ENCODE results near the gene TNS1. TPM values are rescaled to one million over a fixed set of nuclear protein-coding genes. Genes with fewer than 3 reads are reported as not detected.

The TNS1 gene
- total RNA-seq, 4 donors from 2014 or later: 461 to 648 (median 565) TPM

DNA sequence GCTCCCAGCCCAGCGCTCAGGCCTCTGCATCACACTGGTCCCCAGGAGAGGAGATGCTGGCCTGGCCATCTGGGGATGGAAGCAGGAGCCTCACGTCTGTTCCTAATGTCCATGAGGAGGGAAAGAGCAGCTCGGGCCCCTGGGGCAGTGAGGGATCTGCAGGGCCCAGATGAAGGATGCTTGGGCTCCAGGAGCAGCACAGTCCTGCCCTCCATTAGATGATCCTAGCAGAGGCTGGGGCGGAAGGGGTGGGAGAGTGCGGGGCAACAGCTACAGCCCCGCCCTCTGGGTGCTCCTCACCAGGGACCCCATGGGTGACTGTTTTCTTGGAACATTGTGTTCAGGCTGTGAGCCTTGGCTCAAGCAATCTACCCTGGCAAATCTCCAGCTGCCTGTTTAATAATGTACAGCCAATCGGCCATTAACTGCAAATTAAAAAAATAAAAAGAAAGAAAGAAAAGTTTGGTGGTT is 49.7 kb downstream of the TNS1 start:
- H3K9me3 ChIP-seq: no peaks in the 10 kb centered on the region
- no peak overlapping the region for H3K4me3 ChIP-seq
- DNase-seq (ENCODE audit: low spot score in 2 of 2): peak; percentile 39 to 54
- WGBS, 2 donors: 24 to 33% methylated on average over 6 of the region's 7 CpGs
- peaks cover 4 to 86% (median 62%) of the 10 kb centered on the region in 4 donors for H3K4me1 ChIP-seq
- TF ChIP-seq CTCF (IDR thresholded peaks at IDR 0.05): no peak
- no peak for TF ChIP-seq POLR2A (IDR thresholded peaks at IDR 0.05)
- peak in 1 of 2 donors; percentile 84 for TF ChIP-seq EP300 (IDR thresholded peaks at IDR 0.05)
- peak overlapping the region; percentile 79 to 93 (median 86) for H3K27ac ChIP-seq
- H3K27me3 ChIP-seq: no peaks in the 10 kb centered on the region
- H3K36me3 ChIP-seq: no peaks in the 10 kb centered on the region

GRCh38 chr2:217952409-217952808 is 50.4 kb downstream of the TNS1 start:
- 92 to 97% methylated on average over 7 of the region's 7 CpGs for WGBS, 2 donors
- H3K27ac ChIP-seq: peak overlapping the region; percentile 79 to 93 (median 86)
- DNase-seq (ENCODE audit: low spot score in 2 of 2): peak in 1 of 2 donors; percentile 8
- no peaks in the 10 kb centered on the region for H3K36me3 ChIP-seq
- TF ChIP-seq CTCF (IDR thresholded peaks at IDR 0.05) (no peak), POLR2A (IDR thresholded peaks at IDR 0.05) (no peak), EP300 (IDR thresholded peaks at IDR 0.05) (no peak)
- no peaks in the 10 kb centered on the region for H3K9me3 ChIP-seq
- H3K4me1 ChIP-seq: peaks cover 4 to 92% (median 63%) of the 10 kb centered on the region in 4 donors
- no peaks in the 10 kb centered on the region for H3K27me3 ChIP-seq
- no peak overlapping the region for H3K4me3 ChIP-seq

GRCh38 chr2:217951521-217952247 is 51.1 kb downstream of the TNS1 start:
- Histone ChIP-seq H3K9me3 (no peaks in the 10 kb centered on the region), H3K27me3 (no peaks in the 10 kb centered on the region), H3K4me1 (peaks cover 4 to 96% (median 63%) of the 10 kb centered on the region in 4 donors), H3K36me3 (no peaks in the 10 kb centered on the region), H3K27ac (peak overlapping the region; percentile 3 to 93 (median 82)), H3K4me3 (no peak overlapping the region)
- WGBS, 2 donors: 79 to 81% methylated on average over 11 of the region's 11 CpGs
- TF ChIP-seq CTCF (IDR thresholded peaks at IDR 0.05) (no peak), POLR2A (IDR thresholded peaks at IDR 0.05) (no peak), EP300 (IDR thresholded peaks at IDR 0.05) (no peak)
- peak in 1 of 2 donors; percentile 11 for DNase-seq (ENCODE audit: low spot score in 2 of 2)

DNA sequence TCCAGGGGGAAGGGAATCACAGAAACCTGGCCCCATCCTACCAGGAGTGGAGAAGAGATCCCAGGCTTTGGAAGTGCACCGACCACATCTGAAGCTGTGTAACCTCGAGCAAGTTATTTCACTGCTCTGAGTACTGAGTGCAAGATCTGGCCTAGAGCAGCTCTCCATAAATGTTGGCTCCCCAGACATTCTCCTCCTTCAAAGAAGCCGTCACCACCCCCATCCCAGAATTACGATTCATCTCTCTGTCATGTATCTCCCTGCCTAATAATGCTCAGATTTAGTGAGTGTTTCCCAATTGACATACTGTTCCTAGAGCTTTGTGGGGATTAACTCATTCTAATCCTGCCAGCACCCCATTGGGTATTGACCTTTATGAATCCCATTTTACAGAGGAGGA is 51.7 kb downstream of the TNS1 start:
- Histone ChIP-seq H3K4me1 (peaks cover 4 to 96% (median 63%) of the 10 kb centered on the region in 4 donors), H3K36me3 (no peaks in the 10 kb centered on the region), H3K27me3 (no peaks in the 10 kb centered on the region), H3K27ac (peak overlapping the region; percentile 3 to 93 (median 60)), H3K9me3 (no peaks in the 10 kb centered on the region), H3K4me3 (no peak overlapping the region)
- no peak for TF ChIP-seq CTCF (IDR thresholded peaks at IDR 0.05)
- TF ChIP-seq POLR2A (IDR thresholded peaks at IDR 0.05): no peak
- TF ChIP-seq EP300 (IDR thresholded peaks at IDR 0.05): no peak
- DNase-seq (ENCODE audit: low spot score in 2 of 2): no peak
- WGBS, 2 donors: 58 to 62% methylated on average over 4 of the region's 4 CpGs

DNA sequence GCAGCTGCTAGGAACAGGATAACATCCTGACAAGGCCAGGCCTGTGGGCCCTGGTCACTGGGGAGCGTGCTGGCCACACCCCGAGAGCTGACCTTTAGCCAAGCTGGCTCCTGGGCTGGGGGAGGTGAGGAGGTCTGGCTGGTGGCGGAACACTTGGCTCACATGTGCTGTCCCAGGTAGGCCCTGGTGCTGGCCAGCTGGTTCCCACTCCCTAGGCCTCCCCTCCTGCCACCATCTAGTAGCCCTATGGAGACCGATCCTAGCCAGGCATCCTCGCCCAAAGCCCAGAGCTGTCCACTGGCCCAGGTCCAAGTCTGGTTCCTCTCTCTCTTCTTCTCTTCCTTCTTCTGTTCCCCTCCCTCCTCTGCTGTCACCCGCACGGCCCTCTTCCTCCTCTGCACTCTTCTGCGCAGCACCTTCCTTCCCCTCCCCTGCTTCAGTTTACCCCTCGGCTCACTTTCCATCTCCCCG is 52.4 kb downstream of the TNS1 start:
- Histone ChIP-seq H3K27me3 (no peaks in the 10 kb centered on the region), H3K9me3 (no peaks in the 10 kb centered on the region), H3K4me3 (no peak overlapping the region), H3K4me1 (peaks cover 4 to 99% (median 61%) of the 10 kb centered on the region in 4 donors), H3K36me3 (no peaks in the 10 kb centered on the region), H3K27ac (peak overlapping the region in 3 of 4 donors; percentile 36 to 93 (median 85))
- DNase-seq (ENCODE audit: low spot score in 2 of 2): peak in 1 of 2 donors; percentile 17
- WGBS, 2 donors: 68 to 72% methylated on average over 10 of the region's 10 CpGs
- TF ChIP-seq POLR2A (IDR thresholded peaks at IDR 0.05): no peak
- TF ChIP-seq CTCF (IDR thresholded peaks at IDR 0.05): no peak
- TF ChIP-seq EP300 (IDR thresholded peaks at IDR 0.05): no peak

Data from tibial nerve (tissue), 4 donors.